K562 (cell line): ENCODE results near the gene TMCC1.
A peak's percentile ranks its signal among the peaks of the same experiment; 100 is the strongest.

Experiments
- EHMT2 ChIP-seq: fragments of 450-650 bp; IDR thresholded peaks from 2 replicates; pipeline ENCODE4 v1.6.1; 2018; ENCODE audit warnings: antibody characterized with exemption
- PHB ChIP-seq: fragments of 250-450 bp; sonication (Bioruptor Pico); IDR thresholded peaks from 2 replicates; pipeline ENCODE4 v1.5.0; 2021
- POLR2A ChIP-seq: fragments of 450-650 bp; conservative IDR thresholded peaks from 2 replicates; pipeline ENCODE4 v1.6.1; 2016
- RAD21 ChIP-seq, 2 experiments: fragments of 250-450 bp in 1 of 2; fragments of 450-650 bp in 1 of 2; sonication (Bioruptor Pico) in 1 of 2; formaldehyde crosslinking in 1 of 2; IDR thresholded peaks in 1 of 2; conservative IDR thresholded peaks in 1 of 2; 2 replicates each; pipeline versions ENCODE4 v1.4.0 to v1.8.0; 2020 to 2022; ENCODE audit warnings: mild to moderate bottlenecking in 2 of 2, moderate library complexity in 1 of 2
- TFAM ChIP-seq: fragments of 250-450 bp; sonication (Bioruptor Pico); conservative IDR thresholded peaks from 2 replicates; pipeline ENCODE4 v1.5.0; 2021; ENCODE audit warnings: mild to moderate bottlenecking, moderate library complexity
- YY1 ChIP-seq, 3 experiments: IDR thresholded peaks; 2 replicates each; pipeline ENCODE4 v1.6.1; 2011; ENCODE audit warnings: low read length in 2 of 3, mild to moderate bottlenecking in 2 of 3, moderate library complexity in 2 of 3, borderline replicate concordance in 1 of 3, control low read depth in 1 of 3, low read depth in 1 of 3; ENCODE audit not compliant: insufficient read depth in 3 of 3, insufficient replicate concordance in 2 of 3, control insufficient read depth in 1 of 3, insufficient read length in 1 of 3; ENCODE audit errors: extremely low read depth in 1 of 3

GRCh38 chr3:129942296-129942695 is 48.8 kb upstream of the TMCC1 start:
- TF ChIP-seq TFAM = no peak
- TF ChIP-seq POLR2A = no peak
- TF ChIP-seq PHB (CRISPR knock-in tag) = no peak
- no peak for TF ChIP-seq YY1 (IDR thresholded peaks at IDR 0.05; ENCODE audit: borderline replicate concordance in 1 of 3, control insufficient read depth in 1 of 3, extremely low read depth in 1 of 3, insufficient read depth in 3 of 3, insufficient read length in 1 of 3, insufficient replicate concordance in 2 of 3, low read depth in 1 of 3, low read length in 2 of 3)
- no peak for TF ChIP-seq EHMT2
- peak; percentile 69 to 83 for TF ChIP-seq RAD21 (CRISPR knock-in tag; conservative IDR thresholded peaks at IDR 0.05 in 1 of 2, IDR thresholded peaks at IDR 0.05 in 1 of 2)
